Brain microvascular endothelial cell (primary cell): ENCODE data around the gene C8G.

ENCODE experiments used
- DNase-seq: peaks from one replicate; pipeline ENCODE4 v3.0.0-alpha.2; 2020
- H3K27ac ChIP-seq: fragments of 250-450 bp; sonication (Bioruptor Pico); 2 replicates; pipeline ENCODE4 v1.5.1; 2020; ENCODE audit warnings: mild to moderate bottlenecking, moderate library complexity
- H3K27me3 ChIP-seq: fragments of 250-450 bp; sonication (Bioruptor Pico); replicated peaks from 2 replicates; pipeline ENCODE4 v1.5.1; 2020; ENCODE audit warnings: mild to moderate bottlenecking
- H3K36me3 ChIP-seq: fragments of 250-450 bp; sonication (Bioruptor Pico); replicated peaks from 2 replicates; pipeline ENCODE4 v1.5.1; 2020; ENCODE audit warnings: mild to moderate bottlenecking
- H3K4me3 ChIP-seq: 2 replicates; pipeline ENCODE4 v1.5.1; 2011; ENCODE audit warnings: low read depth, mild to moderate bottlenecking, control low read depth, low read length, moderate library complexity
- CTCF ChIP-seq: IDR thresholded peaks from 2 replicates; pipeline ENCODE4 v1.5.1; 2011; ENCODE audit warnings: low read depth, mild to moderate bottlenecking, moderate library complexity, low read length, control low read depth, inconsistent platforms; ENCODE audit errors: missing control alignments
- in situ Hi-C: cut with HindIII; loops from 2 replicates; pipeline ENCODE4 v1.10.0; 2017; ENCODE audit warnings: low sequenced_read_pairs, low pct_ligation_motif_present

The C8G gene

GRCh38 chr9:136995362-136995761 is 50.3 kb downstream of the C8G start:
- H3K36me3 ChIP-seq: no peaks in the 10 kb centered on the region
- H3K27me3 ChIP-seq: no peaks in the 10 kb centered on the region
- no peak for DNase-seq
- TF ChIP-seq CTCF: no peak
- no peak overlapping the region for H3K27ac ChIP-seq
- peak overlapping the region; percentile 17 for H3K4me3 ChIP-seq
- in situ Hi-C loops: no loop called here

DNA sequence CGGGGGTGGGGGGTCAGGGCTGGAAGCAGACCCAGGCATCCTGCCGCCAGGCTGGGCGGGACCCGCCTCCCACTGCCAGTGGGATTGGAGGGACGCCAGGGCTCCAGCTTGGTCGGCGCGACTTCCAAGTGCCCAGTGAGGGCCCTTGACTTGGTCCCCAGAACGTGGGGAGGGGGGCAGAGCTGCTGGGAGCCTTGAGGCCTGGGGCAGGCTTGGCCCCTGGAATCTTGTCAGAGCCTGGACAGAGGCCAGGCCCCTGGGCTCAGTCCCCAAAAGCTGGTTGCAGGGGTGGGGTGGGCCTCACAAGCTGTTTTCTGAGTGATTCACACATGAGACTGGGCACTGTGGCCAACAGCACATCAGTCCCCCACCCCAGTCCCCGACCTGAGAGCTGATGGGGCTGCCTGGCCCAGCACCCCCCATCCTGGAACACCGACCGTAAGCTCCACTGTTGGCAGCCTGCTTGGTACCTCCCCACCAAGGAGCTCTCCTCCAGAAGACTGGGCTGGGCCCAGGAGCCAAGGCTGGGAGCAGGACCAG is 50.8 kb downstream of the C8G start:
- peak overlapping the region; percentile 6 for H3K4me3 ChIP-seq
- no peaks in the 10 kb centered on the region for H3K27me3 ChIP-seq
- H3K27ac ChIP-seq: no peak overlapping the region
- in situ Hi-C loops: no loop called here
- no peak for DNase-seq
- no peak for TF ChIP-seq CTCF
- no peaks in the 10 kb centered on the region for H3K36me3 ChIP-seq
